Measurements from ENCODE around the gene TUBB. TPM values are rescaled to one million over a fixed set of nuclear protein-coding genes. Genes with fewer than 3 reads are reported as not detected.
A peak's percentile ranks its signal among the peaks of the same experiment; 100 is the strongest.

The TUBB gene
- total and polyA plus RNA-seq, 9 of the 15 experiments (the other 6 are each of a cell fraction or from before 2014, with no cell fraction given) = 971 to 2,870 (median 1,478) TPM

DNA sequence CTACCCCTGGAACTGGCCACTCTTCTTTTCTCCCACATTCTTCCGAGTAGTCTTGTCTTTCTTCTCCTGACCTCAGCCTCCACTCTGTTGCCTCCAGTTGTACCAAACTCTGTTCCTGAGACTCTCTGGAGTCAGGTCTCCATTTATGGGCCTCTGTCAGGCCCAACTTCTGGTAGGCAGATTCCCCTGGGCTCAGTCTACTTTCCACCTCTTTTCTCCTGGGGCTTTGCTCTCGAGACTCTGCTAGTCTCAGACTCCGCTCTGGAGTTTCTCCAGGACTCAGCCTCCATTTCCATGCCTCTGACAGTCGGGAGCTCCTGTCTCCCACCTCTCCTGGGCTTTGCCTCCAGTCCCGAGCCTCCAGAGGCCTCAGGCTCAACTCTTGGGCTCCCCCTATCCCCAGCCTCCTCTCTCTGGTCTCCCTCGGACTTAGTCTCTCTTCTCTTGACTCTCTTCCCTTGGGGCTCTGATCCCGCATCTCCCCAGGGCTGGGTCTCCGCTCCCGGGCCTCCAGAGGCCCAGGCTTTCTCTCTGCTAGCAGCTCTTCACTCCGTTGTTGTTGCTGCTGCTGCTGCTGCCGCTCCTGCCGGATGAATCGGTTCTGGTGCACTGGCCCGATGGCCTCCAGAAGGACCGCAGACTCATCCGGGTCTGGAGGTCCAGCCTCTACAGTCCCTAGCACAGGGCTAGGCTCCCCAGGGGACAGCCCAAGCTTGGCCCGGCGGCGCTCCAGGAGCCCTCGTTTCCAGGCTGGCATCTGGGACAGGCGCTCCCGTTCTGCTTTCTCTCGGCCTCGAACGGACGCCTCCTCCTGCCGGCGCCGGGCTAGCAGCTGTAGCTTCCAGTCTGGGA is 34.8 kb upstream of the TUBB start (continued):
- TF ChIP-seq SP1 (CRISPR knock-in tag; IDR thresholded peaks at IDR 0.05) (no peak; the same call in 1 of the 2 replicates), PHTF2 (CRISPR knock-in tag; IDR thresholded peaks at IDR 0.05) (no peak), HCFC1 (IDR thresholded peaks at IDR 0.05; ENCODE audit: low read depth, low read length) (peak; percentile 31; the same call in 1 of the 2 replicates), NBN (IDR thresholded peaks at IDR 0.05; ENCODE audit: low read depth) (no peak), HDAC2 (IDR thresholded peaks at IDR 0.05) (no peak), ETS1 (conservative IDR thresholded peaks at IDR 0.05; ENCODE audit: control insufficient read depth, low read depth, low read length) (no peak), ZBTB1 (CRISPR knock-in tag; IDR thresholded peaks at IDR 0.05; ENCODE audit: borderline replicate concordance, low read depth) (no peak), CREBBP (IDR thresholded peaks at IDR 0.05; ENCODE audit: low read depth, low read length) (no peak), ZNF644 (tag; IDR thresholded peaks at IDR 0.05; ENCODE audit: low read depth) (peak; percentile 52; the same call in 1 of the 2 replicates), CBX5 (IDR thresholded peaks at IDR 0.05; ENCODE audit: borderline replicate concordance, low read depth) (no peak), ZNF324 (CRISPR knock-in tag; IDR thresholded peaks at IDR 0.05) (no peak), FOXK1 (CRISPR knock-in tag; IDR thresholded peaks at IDR 0.05; ENCODE audit: borderline replicate concordance) (no peak), NFXL1 (CRISPR knock-in tag; IDR thresholded peaks at IDR 0.05) (no peak), STAT5B (CRISPR knock-in tag; IDR thresholded peaks at IDR 0.05) (no peak), PYGO2 (tag; IDR thresholded peaks at IDR 0.05) (no peak), MTA1 (IDR thresholded peaks at IDR 0.05; ENCODE audit: borderline replicate concordance) (0 out of 2 replicates have a peak, but pooled peaks have one; percentile 9), ZBTB33 (CRISPR knock-in tag; IDR thresholded peaks at IDR 0.05) (no peak), RAD21 (CRISPR knock-in tag; conservative IDR thresholded peaks at IDR 0.05 in 1 of 2, IDR thresholded peaks at IDR 0.05 in 1 of 2) (peak; percentile 22 to 48; a peak in 3 of 4 replicates), TRIM24 (IDR thresholded peaks at IDR 0.05) (no peak), NCOA6 (IDR thresholded peaks at IDR 0.05) (no peak), PHB (CRISPR knock-in tag; IDR thresholded peaks at IDR 0.05) (no peak), BMI1 (IDR thresholded peaks at IDR 0.05; ENCODE audit: low read length) (no peak)
- TF ChIP-seq, protein P1, sequence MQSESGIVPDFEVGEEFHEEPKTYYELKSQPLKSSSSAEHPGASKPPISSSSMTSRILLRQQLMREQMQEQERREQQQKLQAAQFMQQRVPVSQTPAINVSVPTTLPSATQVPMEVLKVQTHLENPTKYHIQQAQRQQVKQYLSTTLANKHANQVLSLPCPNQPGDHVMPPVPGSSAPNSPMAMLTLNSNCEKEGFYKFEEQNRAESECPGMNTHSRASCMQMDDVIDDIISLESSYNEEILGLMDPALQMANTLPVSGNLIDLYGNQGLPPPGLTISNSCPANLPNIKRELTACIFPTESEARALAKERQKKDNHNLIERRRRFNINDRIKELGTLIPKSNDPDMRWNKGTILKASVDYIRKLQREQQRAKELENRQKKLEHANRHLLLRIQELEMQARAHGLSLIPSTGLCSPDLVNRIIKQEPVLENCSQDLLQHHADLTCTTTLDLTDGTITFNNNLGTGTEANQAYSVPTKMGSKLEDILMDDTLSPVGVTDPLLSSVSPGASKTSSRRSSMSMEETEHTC (IDR thresholded peaks at IDR 0.05) = no peak
- TF ChIP-seq, protein P2, sequence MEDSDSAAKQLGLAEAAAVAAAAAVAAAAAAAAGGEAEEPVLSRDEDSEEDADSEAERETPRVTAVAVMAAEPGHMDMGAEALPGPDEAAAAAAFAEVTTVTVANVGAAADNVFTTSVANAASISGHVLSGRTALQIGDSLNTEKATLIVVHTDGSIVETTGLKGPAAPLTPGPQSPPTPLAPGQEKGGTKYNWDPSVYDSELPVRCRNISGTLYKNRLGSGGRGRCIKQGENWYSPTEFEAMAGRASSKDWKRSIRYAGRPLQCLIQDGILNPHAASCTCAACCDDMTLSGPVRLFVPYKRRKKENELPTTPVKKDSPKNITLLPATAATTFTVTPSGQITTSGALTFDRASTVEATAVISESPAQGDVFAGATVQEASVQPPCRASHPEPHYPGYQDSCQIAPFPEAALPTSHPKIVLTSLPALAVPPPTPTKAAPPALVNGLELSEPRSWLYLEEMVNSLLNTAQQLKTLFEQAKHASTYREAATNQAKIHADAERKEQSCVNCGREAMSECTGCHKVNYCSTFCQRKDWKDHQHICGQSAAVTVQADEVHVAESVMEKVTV (CRISPR knock-in tag; IDR thresholded peaks at IDR 0.05) = 0 out of 2 replicates have a peak, but pooled peaks have one; percentile 39

All from K562 (cell line).